A673 (cell line): ENCODE data around the gene TNS3.

ENCODE experiments used
- CTCF ChIP-seq: fragments of 300-800, 200-600 bp; sonication (generic); conservative IDR thresholded peaks from 2 replicates; pipeline ENCODE4 v1.5.1; 2017; ENCODE audit warnings: low read depth, mild to moderate bottlenecking, antibody characterized with exemption, low read length, moderate library complexity, mixed read lengths
- EZH2 ChIP-seq: fragments of 200-600 bp; sonication (generic); IDR thresholded peaks from 2 replicates; pipeline ENCODE4 v1.6.1; 2017; ENCODE audit warnings: borderline replicate concordance, low read depth, mild to moderate bottlenecking, mixed read lengths, antibody characterized with exemption, low read length; ENCODE audit not compliant: poor library complexity, severe bottlenecking

- TF ChIP-seq CTCF (no peak), EZH2 (no peak)
These were observed 287.9 kb downstream of the TNS3 start for GRCh38 chr7:47293884-47294555.
